ENCODE data around the gene CYGB. TPM values are rescaled to one million over a fixed set of nuclear protein-coding genes. Genes with fewer than 3 reads are reported as not detected.

CYGB gene
- total and polyA plus RNA-seq, 2 of the 13 experiments (the other 11 are each of a cell fraction or from before 2014, with no cell fraction given) = 18.9 to 27.1 TPM

DNA sequence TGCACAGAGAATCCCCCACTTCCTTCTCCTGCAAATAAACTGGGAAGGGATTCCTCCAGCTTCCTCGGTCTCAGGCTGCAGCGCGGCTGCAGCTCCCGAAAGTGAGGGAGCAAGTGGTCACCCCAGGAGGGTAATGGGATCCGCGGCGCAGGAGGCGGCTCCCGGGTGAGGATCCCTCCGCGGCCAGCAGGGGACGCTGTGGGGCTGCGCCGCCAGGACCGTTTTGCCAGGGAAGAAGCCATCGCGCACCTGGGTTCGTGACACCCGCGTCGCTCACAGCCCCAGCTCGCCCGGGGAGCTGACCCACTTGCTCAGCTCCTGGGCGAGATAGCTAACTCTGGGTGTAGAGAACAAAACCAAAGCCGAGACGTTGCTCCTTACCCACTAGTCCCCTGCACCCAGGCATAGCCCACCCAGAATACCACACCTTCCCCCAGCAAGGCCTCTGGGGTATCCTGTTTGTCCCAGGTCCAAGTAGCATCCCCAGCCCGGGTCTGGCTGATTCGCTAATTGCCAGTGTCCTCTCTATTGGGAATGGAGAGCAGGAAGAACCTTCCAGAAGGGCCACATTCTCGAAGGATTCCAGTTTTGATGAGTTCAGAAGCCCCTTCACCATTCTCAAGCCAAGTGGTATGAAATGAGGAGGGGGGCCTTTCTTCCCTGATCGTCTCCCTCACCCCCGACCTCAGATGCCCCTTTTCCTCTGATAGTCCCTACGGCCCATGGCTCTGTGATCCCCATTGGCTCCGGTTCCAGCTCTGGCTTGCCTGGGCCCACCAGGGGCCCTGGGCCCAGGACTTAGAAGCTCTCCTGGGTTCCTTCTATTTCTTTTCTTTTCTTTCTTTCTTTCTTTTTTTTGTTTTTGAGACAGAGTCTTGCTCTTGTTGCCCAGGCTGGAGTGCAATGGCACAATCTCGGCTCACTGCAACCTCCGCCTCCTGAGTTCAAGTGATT lies 14.1 kb downstream of the CYGB start (continued):
- no peak; the same call in 1 of the 2 replicates for TF ChIP-seq SIN3A (IDR thresholded peaks at IDR 0.05; ENCODE audit: borderline replicate concordance, low read depth, low read length)
- peak; percentile 89 for TF ChIP-seq NFKBIZ (CRISPR knock-in tag; IDR thresholded peaks at IDR 0.05)
- no peak for TF ChIP-seq ZNF570 (CRISPR knock-in tag; IDR thresholded peaks at IDR 0.05; ENCODE audit: borderline replicate concordance)
- peak; percentile 90 for TF ChIP-seq ZNF614 (CRISPR knock-in tag; IDR thresholded peaks at IDR 0.05; ENCODE audit: borderline replicate concordance)
- peak; percentile 67; the same call in 1 of the 2 replicates for TF ChIP-seq ZNF83 (CRISPR knock-in tag; IDR thresholded peaks at IDR 0.05; ENCODE audit: borderline replicate concordance)
- TF ChIP-seq NFYC (CRISPR knock-in tag; IDR thresholded peaks at IDR 0.05) = 0 out of 2 replicates have a peak, but pooled peaks have one; percentile 12
- no peak; the same call in 1 of the 2 replicates for TF ChIP-seq CAMTA2 (CRISPR knock-in tag; IDR thresholded peaks at IDR 0.05; ENCODE audit: borderline replicate concordance)
- TF ChIP-seq RXRA (CRISPR knock-in tag; IDR thresholded peaks at IDR 0.05) = peak; percentile 79
- 0 out of 2 replicates have a peak, but pooled peaks have one; percentile 19 for TF ChIP-seq ZNF775 (CRISPR knock-in tag; IDR thresholded peaks at IDR 0.05; ENCODE audit: borderline replicate concordance)
- TF ChIP-seq MIER2 (CRISPR knock-in tag; IDR thresholded peaks at IDR 0.05) = no peak
- TF ChIP-seq ZNF431 (CRISPR knock-in tag; IDR thresholded peaks at IDR 0.05; ENCODE audit: borderline replicate concordance, low read depth) = no peak
- no peak for TF ChIP-seq ZC3H13 (CRISPR knock-in tag; IDR thresholded peaks at IDR 0.05)
- TF ChIP-seq, protein P1, sequence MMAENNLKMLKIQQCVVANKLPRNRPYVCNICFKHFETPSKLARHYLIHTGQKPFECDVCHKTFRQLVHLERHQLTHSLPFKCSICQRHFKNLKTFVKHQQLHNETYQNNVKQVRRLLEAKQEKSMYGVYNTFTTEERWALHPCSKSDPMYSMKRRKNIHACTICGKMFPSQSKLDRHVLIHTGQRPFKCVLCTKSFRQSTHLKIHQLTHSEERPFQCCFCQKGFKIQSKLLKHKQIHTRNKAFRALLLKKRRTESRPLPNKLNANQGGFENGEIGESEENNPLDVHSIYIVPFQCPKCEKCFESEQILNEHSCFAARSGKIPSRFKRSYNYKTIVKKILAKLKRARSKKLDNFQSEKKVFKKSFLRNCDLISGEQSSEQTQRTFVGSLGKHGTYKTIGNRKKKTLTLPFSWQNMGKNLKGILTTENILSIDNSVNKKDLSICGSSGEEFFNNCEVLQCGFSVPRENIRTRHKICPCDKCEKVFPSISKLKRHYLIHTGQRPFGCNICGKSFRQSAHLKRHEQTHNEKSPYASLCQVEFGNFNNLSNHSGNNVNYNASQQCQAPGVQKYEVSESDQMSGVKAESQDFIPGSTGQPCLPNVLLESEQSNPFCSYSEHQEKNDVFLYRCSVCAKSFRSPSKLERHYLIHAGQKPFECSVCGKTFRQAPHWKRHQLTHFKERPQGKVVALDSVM (CRISPR knock-in tag; IDR thresholded peaks at IDR 0.05) = peak; percentile 70; the same call in 1 of the 2 replicates
- TF ChIP-seq SRSF1 (optimal IDR thresholded peaks at IDR 0.05; ENCODE audit: low read depth, low read length) = no peak
- TF ChIP-seq, protein P2, sequence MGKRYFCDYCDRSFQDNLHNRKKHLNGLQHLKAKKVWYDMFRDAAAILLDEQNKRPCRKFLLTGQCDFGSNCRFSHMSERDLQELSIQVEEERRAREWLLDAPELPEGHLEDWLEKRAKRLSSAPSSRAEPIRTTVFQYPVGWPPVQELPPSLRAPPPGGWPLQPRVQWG (CRISPR knock-in tag; IDR thresholded peaks at IDR 0.05; ENCODE audit: borderline replicate concordance, low read depth) = no peak
- no peak for TF ChIP-seq ZC3H4 (CRISPR knock-in tag; IDR thresholded peaks at IDR 0.05; ENCODE audit: borderline replicate concordance)
- TF ChIP-seq ZKSCAN5 (CRISPR knock-in tag; IDR thresholded peaks at IDR 0.05) = no peak
- TF ChIP-seq, protein P3, sequence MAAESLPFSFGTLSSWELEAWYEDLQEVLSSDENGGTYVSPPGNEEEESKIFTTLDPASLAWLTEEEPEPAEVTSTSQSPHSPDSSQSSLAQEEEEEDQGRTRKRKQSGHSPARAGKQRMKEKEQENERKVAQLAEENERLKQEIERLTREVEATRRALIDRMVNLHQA (CRISPR knock-in tag; IDR thresholded peaks at IDR 0.05) = no peak
- no peak for TF ChIP-seq THYN1 (CRISPR knock-in tag; IDR thresholded peaks at IDR 0.05; ENCODE audit: borderline replicate concordance, low read depth)
- no peak for TF ChIP-seq PCBP1 (IDR thresholded peaks at IDR 0.05; ENCODE audit: borderline replicate concordance, low read depth, low read length)
- no peak for TF ChIP-seq POLR2A (IDR thresholded peaks at IDR 0.05; ENCODE audit: insufficient read depth in 1 of 2, low read depth in 2 of 2, low read length in 2 of 2)
- TF ChIP-seq, protein P4, sequence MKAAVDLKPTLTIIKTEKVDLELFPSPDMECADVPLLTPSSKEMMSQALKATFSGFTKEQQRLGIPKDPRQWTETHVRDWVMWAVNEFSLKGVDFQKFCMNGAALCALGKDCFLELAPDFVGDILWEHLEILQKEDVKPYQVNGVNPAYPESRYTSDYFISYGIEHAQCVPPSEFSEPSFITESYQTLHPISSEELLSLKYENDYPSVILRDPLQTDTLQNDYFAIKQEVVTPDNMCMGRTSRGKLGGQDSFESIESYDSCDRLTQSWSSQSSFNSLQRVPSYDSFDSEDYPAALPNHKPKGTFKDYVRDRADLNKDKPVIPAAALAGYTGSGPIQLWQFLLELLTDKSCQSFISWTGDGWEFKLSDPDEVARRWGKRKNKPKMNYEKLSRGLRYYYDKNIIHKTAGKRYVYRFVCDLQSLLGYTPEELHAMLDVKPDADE (CRISPR knock-in tag; IDR thresholded peaks at IDR 0.05) = no peak
- no peak for TF ChIP-seq ZBTB8A (CRISPR knock-in tag; IDR thresholded peaks at IDR 0.05; ENCODE audit: borderline replicate concordance, low read depth)
- no peak; the same call in 1 of the 2 replicates for TF ChIP-seq ZMYM4 (CRISPR knock-in tag; IDR thresholded peaks at IDR 0.05)
- TF ChIP-seq HOXA7 (CRISPR knock-in tag; IDR thresholded peaks at IDR 0.05) = no peak
- TF ChIP-seq ARNTL (CRISPR knock-in tag; IDR thresholded peaks at IDR 0.05) = 0 out of 2 replicates have a peak, but pooled peaks have one; percentile 52
